AG09309 (cell line): ENCODE data around the gene FGA.

Experiments used
- DNase-seq: peaks from one replicate; pipeline ENCODE4 v3.0.0-alpha.2; 2010; ENCODE audit warnings: low read depth
- H3K4me3 ChIP-seq: 2 replicates; pipeline ENCODE4 v1.5.1; 2011; ENCODE audit warnings: mild to moderate bottlenecking, low read depth, low read length, moderate library complexity; ENCODE audit not compliant: control insufficient read depth
- CTCF ChIP-seq: IDR thresholded peaks from 2 replicates; pipeline ENCODE4 v1.5.1; 2011; ENCODE audit warnings: mild to moderate bottlenecking, low read depth, low read length, inconsistent platforms; ENCODE audit not compliant: insufficient read depth, control insufficient read depth; ENCODE audit errors: missing control alignments

FGA gene

DNA sequence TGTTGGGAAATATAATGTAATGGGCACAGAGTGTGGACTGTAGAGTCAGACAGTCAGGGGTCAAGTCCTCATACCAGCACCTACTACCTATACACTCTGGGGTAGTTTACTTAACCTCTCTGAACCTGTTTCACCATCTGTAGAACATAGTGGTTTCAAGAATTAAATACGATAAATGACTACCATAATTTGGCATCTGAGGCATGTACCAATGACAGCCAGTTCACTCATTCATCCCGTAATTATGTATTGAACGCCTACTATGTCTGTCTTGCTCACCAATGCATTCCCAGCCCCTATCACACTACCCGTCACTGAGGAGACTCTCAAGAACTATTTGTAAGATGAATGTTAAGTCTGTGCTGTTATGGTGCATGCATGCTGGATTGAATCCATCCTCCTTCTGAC lies 29.7 kb downstream of the FGA start:
- no peak for TF ChIP-seq CTCF
- DNase-seq = peak; percentile 17
- no peak overlapping the region for H3K4me3 ChIP-seq

- TF ChIP-seq CTCF = no peak
- DNase-seq = no peak
- no peak overlapping the region for H3K4me3 ChIP-seq
Observed at GRCh38 chr4:154560419-154560801, 30.1 kb downstream of the FGA start.

DNA sequence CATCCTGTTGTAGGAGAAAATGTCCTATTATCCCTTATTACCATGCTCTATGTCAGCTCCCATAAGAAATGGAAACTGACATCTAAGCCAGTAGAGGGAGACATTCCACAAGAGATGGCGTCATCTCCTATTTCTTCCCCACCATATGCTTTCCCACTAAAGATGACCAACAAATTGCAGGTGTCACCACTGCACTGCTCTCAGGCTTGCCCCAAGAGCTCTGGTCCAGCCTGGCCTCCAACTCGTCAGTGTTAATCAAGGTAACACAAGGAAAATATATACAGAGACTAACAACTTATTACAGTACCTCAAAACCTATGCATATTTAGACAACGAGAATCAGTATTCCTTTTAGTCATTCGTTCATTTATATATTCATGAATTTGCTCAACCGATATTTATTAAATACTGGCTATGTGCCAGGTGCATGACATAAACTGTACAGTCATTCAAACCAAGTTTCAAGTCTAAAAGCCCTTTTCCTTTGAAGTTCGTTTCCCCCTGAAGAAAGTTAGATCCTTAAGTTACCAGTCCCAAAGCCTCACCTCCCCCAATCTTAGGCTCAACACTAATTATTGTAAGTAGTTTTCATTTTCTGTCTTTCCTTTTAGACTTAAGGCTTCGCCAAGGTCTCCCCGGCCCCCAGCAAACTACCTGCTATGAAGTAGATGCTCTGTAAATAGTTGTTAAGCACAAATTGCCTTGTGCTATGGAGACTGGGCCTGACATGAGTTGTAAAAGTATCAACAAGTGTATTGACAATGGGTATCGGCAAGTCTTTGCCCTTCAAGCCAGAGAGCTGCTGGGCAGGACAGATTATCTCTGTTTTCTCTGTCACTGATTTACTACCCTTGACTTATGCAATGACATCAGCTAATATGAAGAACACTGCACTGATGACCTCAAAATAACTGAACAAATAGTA lies 30.8 kb downstream of the FGA start:
- H3K4me3 ChIP-seq = no peak overlapping the region
- peak; percentile 11 for DNase-seq
- peak; percentile 67 for TF ChIP-seq CTCF

DNA sequence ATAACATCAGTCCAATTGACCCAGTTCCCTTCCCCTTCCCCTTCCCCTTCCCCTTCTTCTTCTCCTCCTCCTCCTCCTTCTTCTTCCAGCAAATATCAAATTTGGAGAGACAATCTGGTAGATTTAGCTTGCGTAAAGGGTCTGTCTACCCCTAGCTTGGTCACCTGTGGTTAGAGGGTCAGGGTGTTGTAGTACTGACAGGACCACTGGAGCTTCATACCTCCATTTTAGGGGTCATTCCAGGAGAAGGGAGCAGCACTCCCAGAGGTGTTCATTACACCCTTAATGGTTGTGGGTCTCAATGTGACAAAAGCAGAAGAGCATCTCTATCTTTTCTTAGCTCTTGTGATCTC lies 31.4 kb downstream of the FGA start:
- no peak for DNase-seq
- no peak overlapping the region for H3K4me3 ChIP-seq
- no peak for TF ChIP-seq CTCF

DNA sequence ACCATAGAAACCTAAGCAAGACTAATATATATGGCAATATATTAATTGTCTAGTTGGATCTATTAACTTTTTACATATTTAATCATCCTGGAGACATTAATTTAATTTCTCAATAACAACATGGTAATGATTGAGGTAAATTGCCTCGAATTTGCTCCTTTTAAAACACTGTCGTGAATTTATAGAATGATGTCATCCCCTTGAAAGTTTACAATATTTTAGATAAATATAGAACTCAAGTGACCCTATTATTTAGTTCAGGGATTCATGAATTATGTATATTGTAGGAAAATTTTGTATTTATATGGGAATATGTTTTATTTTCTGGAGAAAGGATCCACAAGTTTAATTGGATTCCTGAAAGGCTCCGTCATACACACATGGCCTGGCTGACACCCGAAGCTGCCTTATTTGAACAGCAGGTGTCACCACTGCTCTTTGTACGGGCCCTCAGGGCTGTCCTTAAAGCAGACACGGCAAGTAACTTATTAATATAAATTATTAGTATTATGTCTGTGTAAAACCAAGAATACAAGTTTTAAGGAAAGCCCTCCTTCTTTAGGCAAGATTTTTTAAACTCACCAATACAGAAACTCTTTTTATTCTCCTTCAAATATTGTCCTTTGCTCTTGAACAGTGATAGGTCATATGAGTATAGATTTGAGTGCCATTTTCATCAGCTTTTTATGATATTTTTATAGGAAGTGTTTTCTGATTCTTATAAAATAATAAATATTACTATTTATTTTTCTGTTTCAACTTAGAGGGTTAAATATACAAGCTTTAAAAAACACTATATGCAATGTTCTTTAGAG lies 38.5 kb downstream of the FGA start:
- DNase-seq = peak; percentile 58
- no peak overlapping the region for H3K4me3 ChIP-seq
- peak; percentile 76 for TF ChIP-seq CTCF

- TF ChIP-seq CTCF = no peak
- peak; percentile 57 for DNase-seq
- peak within 1 kb of the TSS; percentile 95 for H3K4me3 ChIP-seq
Observed at GRCh38 chr4:154549894-154550790, 40.4 kb downstream of the FGA start, which contains the start of gene PLRG1. Gene PLRG1 (minus strand): TSS chr4:154550400. CDS start chr4:154550308, 92 bp downstream.
